AG04450 (cell line): ENCODE data around the gene TAL2. TPM values are rescaled to one million over a fixed set of nuclear protein-coding genes. Genes with fewer than 3 reads are reported as not detected.

Source experiments
- CTCF ChIA-PET: fragments of 300-600, 350-600 bp; formaldehyde crosslinking; extraction: SDS; loops from one replicate; lab custom pipeline; 2022; ENCODE audit warnings: antibody characterized with exemption, inconsistent platforms; lab: Charles Lee
- POLR2A ChIA-PET: fragments of 350-600 bp; formaldehyde crosslinking; extraction: SDS; loops from one replicate; lab custom pipeline; 2021; ENCODE audit warnings: antibody characterized with exemption, inconsistent platforms; lab: Yijun Ruan, JAX
- DNase-seq: peaks from one replicate; pipeline ENCODE4 v3.0.0-alpha.2; 2011; ENCODE audit warnings: low read depth, low spot score
- H3K27ac ChIP-seq: one replicate; pipeline ENCODE4 v1.5.1; 2012; ENCODE audit warnings: low read depth, low read length, control low read depth
- H3K27me3 ChIP-seq: one replicate; pipeline ENCODE4 v1.6.0; 2012; ENCODE audit warnings: low read length; ENCODE audit not compliant: control insufficient read depth, insufficient read depth
- H3K4me3 ChIP-seq: 2 replicates; pipeline ENCODE4 v1.5.1; 2011; ENCODE audit warnings: mild to moderate bottlenecking, low read depth, low read length, control low read depth
- H3K9me3 ChIP-seq: 2 replicates; pipeline ENCODE4 v1.5.1; 2012; ENCODE audit warnings: low read length; ENCODE audit not compliant: control insufficient read depth, insufficient read depth
- CTCF ChIP-seq: IDR thresholded peaks from 2 replicates; pipeline ENCODE4 v1.5.1; 2011; ENCODE audit warnings: low read depth, low read length, control low read depth, inconsistent platforms
- polyA plus RNA-seq: library from polyadenylated mRNA; depleted of rRNA; stranded (reverse); fragments of >200 nt; gene quantifications from 2 replicates; pipeline ENCODE4 v1.2.3, GENCODE V29; 2011

The TAL2 gene
- polyA plus RNA-seq, 1 experiment = not detected

GRCh38 chr9:105672711-105673234 lies 10.5 kb downstream of the TAL2 start:
- ChIA-PET POLR2A (no interaction called here), CTCF (no interaction called here)
- no peak for TF ChIP-seq CTCF
- H3K27ac ChIP-seq = no peak overlapping the region
- no peak for DNase-seq
- no peaks in the 10 kb centered on the region for H3K9me3 ChIP-seq
- H3K27me3 ChIP-seq = peaks cover 9% of the 10 kb centered on the region
- no peak overlapping the region for H3K4me3 ChIP-seq

GRCh38 chr9:105673850-105674387 lies 11.7 kb downstream of the TAL2 start:
- no peak overlapping the region for H3K27ac ChIP-seq
- POLR2A ChIA-PET = no interaction called here
- no peak overlapping the region for H3K4me3 ChIP-seq
- CTCF ChIA-PET = no interaction called here
- H3K9me3 ChIP-seq = no peaks in the 10 kb centered on the region
- DNase-seq = no peak
- H3K27me3 ChIP-seq = peaks cover 9% of the 10 kb centered on the region
- TF ChIP-seq CTCF = no peak

- no peak for DNase-seq
- no peak for TF ChIP-seq CTCF
- CTCF ChIA-PET = interaction anchor here (1.0 kb wide), 1 partner anchor 42 kb away, joined by 3 read pairs; no protein-coding TSS in a partner anchor
- POLR2A ChIA-PET = no interaction called here
- Histone ChIP-seq H3K9me3 (no peaks in the 10 kb centered on the region), H3K27me3 (peaks cover 4% of the 10 kb centered on the region), H3K4me3 (no peak overlapping the region), H3K27ac (no peak overlapping the region)
Observed at GRCh38 chr9:105676351-105676923, 14.2 kb downstream of the TAL2 start.

GRCh38 chr9:105678163-105678562 lies 15.9 kb downstream of the TAL2 start:
- no peaks in the 10 kb centered on the region for H3K9me3 ChIP-seq
- H3K27me3 ChIP-seq = peaks cover 4% of the 10 kb centered on the region
- CTCF ChIA-PET = interaction anchor here (0.9 to 1.6 kb wide), 3 partner anchors 9 to 204 kb away, joined by 3 to 4 read pairs (median 3); no protein-coding TSS in a partner anchor
- DNase-seq = no peak
- no peak overlapping the region for H3K4me3 ChIP-seq
- H3K27ac ChIP-seq = no peak overlapping the region
- POLR2A ChIA-PET = no interaction called here
- TF ChIP-seq CTCF = no peak

- H3K4me3 ChIP-seq = no peak overlapping the region
- H3K27me3 ChIP-seq = peaks cover 4% of the 10 kb centered on the region
- no peak overlapping the region for H3K27ac ChIP-seq
- TF ChIP-seq CTCF = no peak
- CTCF ChIA-PET = interaction anchor here (0.9 to 1.6 kb wide), 2 partner anchors 9 to 70 kb away, joined by 3 to 4 read pairs; no protein-coding TSS in a partner anchor
- POLR2A ChIA-PET = no interaction called here
- DNase-seq = no peak
- no peaks in the 10 kb centered on the region for H3K9me3 ChIP-seq
Observed at GRCh38 chr9:105678781-105679180, 16.5 kb downstream of the TAL2 start.
